Mesothelial cell of epicardium (in vitro differentiated cells): Measurements from ENCODE around the gene IRF3. TPM values are rescaled to one million over a fixed set of nuclear protein-coding genes. Genes with fewer than 3 reads are reported as not detected.

Experiments
- DNase-seq, 2 experiments: peaks; one replicate each; pipeline ENCODE4 v3.0.0; 2021; ENCODE audit warnings: low spot score in 2 of 2; ENCODE audit not compliant: unreplicated experiment in 2 of 2
- H3K27ac Mint-ChIP-seq: 2 replicates; pipeline ENCODE4 v1.8.0; 2021; ENCODE audit warnings: mixed read lengths
- H3K27me3 Mint-ChIP-seq: 2 replicates; pipeline ENCODE4 v1.8.0; 2021; ENCODE audit warnings: low read depth, mixed read lengths
- H3K36me3 Mint-ChIP-seq: 2 replicates; pipeline ENCODE4 v1.8.0; 2021; ENCODE audit warnings: mixed read lengths
- H3K4me1 Mint-ChIP-seq: 2 replicates; pipeline ENCODE4 v1.8.0; 2021; ENCODE audit warnings: mixed read lengths
- H3K4me3 Mint-ChIP-seq: 2 replicates; pipeline ENCODE4 v1.8.0; 2021; ENCODE audit warnings: mild to moderate bottlenecking, moderate library complexity, mixed read lengths
- H3K9me3 Mint-ChIP-seq: 2 replicates; pipeline ENCODE4 v1.8.0; 2021; ENCODE audit warnings: mixed read lengths
- CTCF ChIP-seq: fragments of 200-600 bp; sonication (generic); IDR thresholded peaks from one replicate; pipeline ENCODE4 v1.5.0; 2021; ENCODE audit warnings: antibody characterized with exemption; ENCODE audit not compliant: unreplicated experiment
- total RNA-seq: library from RNA; stranded (reverse); gene quantifications from 3 replicates; pipeline ENCODE4 v1.2.1, GENCODE V29; 2021

Gene IRF3
- total RNA-seq, 1 donor from 2014 or later = 89.4 TPM

DNA sequence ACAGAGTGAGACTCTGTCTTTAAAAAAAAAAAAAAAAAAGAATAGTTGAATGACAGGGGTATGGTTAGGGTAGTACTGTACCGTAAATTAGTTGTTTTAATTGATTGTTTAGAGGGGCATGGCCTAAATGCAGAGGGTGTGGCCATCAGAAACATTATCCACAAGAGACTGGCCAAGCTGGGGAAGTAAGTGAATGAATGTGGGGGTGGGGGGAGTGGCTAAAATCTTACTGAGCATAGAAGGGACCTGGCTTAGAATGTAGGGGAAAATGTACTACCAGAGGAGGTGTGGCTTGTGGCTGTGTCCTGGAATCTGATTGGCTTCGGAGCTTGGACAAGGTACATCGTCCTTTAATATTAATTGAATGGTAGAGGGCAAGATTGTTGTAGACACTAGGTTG, 3.9 kb upstream of the IRF3 start:
- no peak for TF ChIP-seq CTCF
- no peak overlapping the region for H3K4me3 Mint-ChIP-seq
- no peaks in the 10 kb centered on the region for H3K27me3 Mint-ChIP-seq
- H3K36me3 Mint-ChIP-seq = peaks cover 6% of the 10 kb centered on the region
- H3K27ac Mint-ChIP-seq = no peak overlapping the region
- DNase-seq = no peak
- peaks cover 31% of the 10 kb centered on the region for H3K4me1 Mint-ChIP-seq
- H3K9me3 Mint-ChIP-seq = no peaks in the 10 kb centered on the region

GRCh38 chr19:49667473-49667872, 1.8 kb upstream of the IRF3 start:
- H3K9me3 Mint-ChIP-seq = no peaks in the 10 kb centered on the region
- H3K4me1 Mint-ChIP-seq = peaks cover 46% of the 10 kb centered on the region
- H3K36me3 Mint-ChIP-seq = peaks cover 12% of the 10 kb centered on the region
- TF ChIP-seq CTCF = no peak
- DNase-seq = no peak
- peak overlapping the region; percentile 89 for H3K4me3 Mint-ChIP-seq
- H3K27ac Mint-ChIP-seq = peak overlapping the region; percentile 67
- no peaks in the 10 kb centered on the region for H3K27me3 Mint-ChIP-seq

DNA sequence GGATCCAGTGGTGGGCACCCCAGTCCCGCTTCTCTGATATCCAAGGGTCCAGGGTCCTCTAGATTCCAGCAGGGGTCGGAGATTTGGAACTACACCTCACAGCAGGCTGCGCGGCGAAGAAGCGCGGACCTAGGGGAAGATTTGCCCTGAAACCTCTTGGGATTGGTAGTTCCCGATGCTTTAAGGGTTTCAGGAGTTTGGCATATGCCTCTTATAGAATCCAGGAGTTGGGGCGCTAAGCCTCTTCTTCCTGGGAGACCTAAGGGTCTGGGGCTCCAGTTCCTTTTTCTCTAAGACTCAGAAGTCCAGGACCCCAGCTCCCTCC, 425 bp upstream of the IRF3 start:
- Mint-ChIP-seq H3K9me3 (no peaks in the 10 kb centered on the region), H3K4me1 (peaks cover 38% of the 10 kb centered on the region), H3K27ac (peak overlapping the region; percentile 95), H3K27me3 (no peaks in the 10 kb centered on the region), H3K4me3 (peak overlapping the region; percentile 89), H3K36me3 (peaks cover 10% of the 10 kb centered on the region)
- no peak for DNase-seq
- TF ChIP-seq CTCF = no peak

DNA sequence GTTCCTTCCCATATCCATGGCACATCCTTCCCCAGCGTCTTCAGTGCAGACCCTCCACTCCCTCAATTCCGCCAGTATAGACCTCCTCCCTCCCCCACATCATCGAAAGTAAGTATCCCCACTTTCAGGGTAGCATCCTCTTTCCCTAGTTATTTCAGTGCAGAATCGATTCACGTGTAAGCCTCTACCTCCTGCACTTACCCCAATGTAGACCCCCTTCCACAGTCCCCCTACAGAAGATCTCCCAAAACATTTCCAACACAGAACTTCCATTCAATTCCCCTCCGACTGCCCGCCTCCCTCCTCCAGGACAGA, 664 bp downstream of the IRF3 start:
- Mint-ChIP-seq H3K4me1 (peaks cover 38% of the 10 kb centered on the region), H3K4me3 (peak overlapping the region; percentile 89), H3K27me3 (no peaks in the 10 kb centered on the region), H3K36me3 (peaks cover 17% of the 10 kb centered on the region), H3K9me3 (no peaks in the 10 kb centered on the region), H3K27ac (peak overlapping the region; percentile 95)
- no peak for TF ChIP-seq CTCF
- DNase-seq = no peak

- peaks cover 18% of the 10 kb centered on the region for H3K36me3 Mint-ChIP-seq
Measured at GRCh38 chr19:49664171-49665035, 1.3 kb downstream of the IRF3 start.

More at GRCh38 chr19:49664171-49665035, 1.3 kb downstream of the IRF3 start:
- H3K4me3 Mint-ChIP-seq = peak overlapping the region; percentile 89
- no peaks in the 10 kb centered on the region for H3K27me3 Mint-ChIP-seq
- peak; percentile 84 to 87 for DNase-seq
- H3K4me1 Mint-ChIP-seq = peaks cover 38% of the 10 kb centered on the region
- peak overlapping the region; percentile 95 for H3K27ac Mint-ChIP-seq
- H3K9me3 Mint-ChIP-seq = no peaks in the 10 kb centered on the region
- no peak for TF ChIP-seq CTCF
